Stimulated activated CD8-positive, alpha-beta memory T cell treated with anti-CD3 and anti-CD28 coated beads, Interleukin-15, amount 100 ng/mL, for 48 hours (primary cell): ENCODE results near the gene HNRNPAB.
"Not testable (repeated sequence)": the region's sequence is repeated elsewhere in the genome, so short reads cannot be mapped to it uniquely, and the experiment has no call there.

Experiments used
- DNase-seq, 2 donors: peaks; one replicate each; pipeline ENCODE4 v3.0.0-alpha.2; 2020; ENCODE audit warnings: low read depth in 2 of 2

Gene HNRNPAB

DNA sequence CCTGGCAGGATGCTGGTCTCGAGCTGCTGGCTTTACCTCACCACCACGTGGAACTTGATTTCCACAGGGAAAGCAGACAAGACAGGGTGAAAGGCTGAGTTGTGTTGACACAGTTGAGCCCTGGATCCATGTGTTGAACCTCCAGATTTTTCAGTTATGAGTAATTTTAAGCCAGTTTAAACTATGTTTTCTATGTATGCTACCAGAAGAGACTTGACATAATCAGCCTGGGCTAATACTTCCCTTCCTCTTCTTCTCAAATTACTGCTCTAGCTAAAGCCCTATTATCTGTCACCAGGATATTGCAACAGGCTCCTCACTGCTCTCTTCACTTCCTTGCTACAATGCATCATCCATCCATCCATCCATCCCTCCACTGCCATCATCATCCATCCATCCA lies 40.2 kb downstream of the HNRNPAB start:
- DNase-seq = no peak

- DNase-seq = no peak
Measured at GRCh38 chr5:178245389-178245788, 41.1 kb downstream of the HNRNPAB start.

GRCh38 chr5:178246624-178247279 lies 42.4 kb downstream of the HNRNPAB start:
- DNase-seq = no peak

DNA sequence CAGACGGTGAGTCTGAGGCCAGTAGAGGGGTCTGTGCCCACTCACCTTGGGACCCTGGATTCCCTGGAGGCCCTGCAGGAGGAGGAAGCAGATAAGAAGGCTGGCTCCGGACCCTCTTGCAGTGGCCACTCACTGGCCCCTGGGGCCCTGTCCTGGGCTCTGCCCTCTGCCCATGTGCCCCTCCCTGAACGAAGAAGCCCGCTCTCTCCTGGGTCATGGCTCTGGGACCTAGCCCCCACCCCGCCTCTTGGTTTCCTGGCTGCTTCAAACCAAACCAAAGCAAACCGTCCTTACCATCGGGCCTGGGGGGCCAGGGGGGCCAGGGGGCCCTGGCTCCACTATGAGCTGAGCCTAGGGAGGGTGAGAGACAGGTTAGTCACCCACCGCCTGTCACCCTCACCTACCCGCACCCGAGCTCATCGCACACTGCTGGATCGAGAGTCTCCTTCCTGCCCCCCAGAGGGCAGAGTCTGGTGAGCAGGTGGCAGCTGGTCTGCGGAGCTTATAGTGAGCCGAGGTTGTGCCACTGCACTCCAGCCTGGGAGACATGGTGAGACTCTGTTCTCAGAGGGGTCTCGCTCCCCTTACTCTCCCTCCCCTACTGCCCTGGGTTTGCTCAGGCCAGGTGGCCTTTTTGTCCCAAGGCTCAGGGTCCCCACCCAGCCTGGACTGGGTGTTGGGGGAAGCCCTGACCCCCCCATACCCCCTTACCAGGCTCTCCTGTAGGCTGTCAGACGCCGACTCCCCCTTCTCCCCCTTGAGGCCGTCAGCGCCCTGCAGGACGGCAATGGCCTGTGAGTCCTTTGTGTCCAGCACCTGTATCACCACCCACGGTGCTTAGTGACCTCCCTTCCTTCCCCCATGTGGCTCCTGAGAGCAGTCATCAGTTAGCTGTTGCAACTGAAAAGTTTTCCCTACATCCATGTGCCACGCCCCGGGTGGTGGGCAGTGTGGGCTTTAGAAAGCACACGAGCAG lies 43.4 kb downstream of the HNRNPAB start:
- peak in 1 of 2 donors; percentile 8 for DNase-seq

GRCh38 chr5:178248750-178249149 lies 44.4 kb downstream of the HNRNPAB start:
- DNase-seq = no peak

GRCh38 chr5:178249191-178249989 lies 45.1 kb downstream of the HNRNPAB start:
- no peak for DNase-seq

DNA sequence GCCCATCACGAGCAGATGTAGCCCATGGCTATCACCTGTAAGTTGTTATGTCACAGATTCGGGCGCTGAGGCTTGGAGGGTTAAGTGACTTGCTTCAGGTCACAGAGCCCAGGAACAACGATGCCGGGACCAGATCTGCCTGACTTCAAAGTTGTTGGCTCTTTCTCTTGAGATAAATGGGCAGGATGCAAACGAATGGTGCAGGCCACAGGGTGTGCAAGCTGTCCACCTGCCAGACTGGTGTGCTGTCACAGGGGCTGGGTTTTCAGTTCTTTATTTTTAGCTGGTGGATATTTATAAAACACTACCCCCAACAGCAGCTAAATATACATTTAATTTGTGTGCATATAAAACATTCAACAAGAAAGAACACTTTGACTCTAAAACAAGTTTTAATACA lies 45.9 kb downstream of the HNRNPAB start:
- no peak for DNase-seq

DNA sequence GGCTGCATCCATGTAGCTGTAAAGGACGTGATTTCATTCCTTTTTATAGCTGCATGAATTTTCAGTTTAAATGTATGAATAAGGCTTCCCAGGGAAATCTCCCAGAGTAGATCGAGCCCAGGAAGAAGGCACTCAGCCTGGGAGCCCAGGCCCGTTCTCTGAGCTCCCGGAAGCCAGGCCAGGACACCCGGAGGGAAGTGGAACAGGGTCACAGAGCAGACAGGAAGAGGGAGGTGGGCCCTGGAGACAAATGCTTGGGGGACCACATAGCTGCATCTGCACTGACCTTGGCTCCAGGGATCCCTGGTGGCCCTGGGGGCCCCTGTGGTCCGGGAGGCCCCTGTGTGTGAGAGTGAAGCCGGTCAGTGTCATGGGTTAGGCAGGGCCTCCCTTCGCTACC lies 47.9 kb downstream of the HNRNPAB start:
- no peak for DNase-seq

GRCh38 chr5:178253632-178254031 lies 49.3 kb downstream of the HNRNPAB start:
- DNase-seq = not testable (repeated sequence)

DNA sequence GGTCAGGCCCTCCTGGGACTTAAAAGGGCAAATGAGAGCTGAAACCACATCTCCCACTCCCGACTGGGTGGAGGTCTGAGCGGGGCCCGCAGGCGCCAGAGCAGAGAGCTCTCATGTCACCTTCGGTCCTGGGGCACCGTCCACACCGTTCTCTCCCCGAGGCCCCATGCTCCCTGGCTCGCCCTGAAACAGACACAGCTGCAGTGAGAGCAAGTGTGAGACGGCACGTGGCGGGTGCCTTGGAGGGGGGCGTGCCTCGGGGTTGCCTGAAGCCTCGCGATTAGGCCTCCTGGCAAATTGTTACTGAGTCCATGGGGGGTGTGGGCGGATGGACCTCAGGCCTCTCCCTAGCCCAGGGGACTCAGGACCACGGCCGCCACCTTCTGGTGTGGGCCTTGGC lies 52.4 kb downstream of the HNRNPAB start:
- no peak for DNase-seq

GRCh38 chr5:178257650-178258049 lies 53.3 kb downstream of the HNRNPAB start:
- no peak for DNase-seq

DNA sequence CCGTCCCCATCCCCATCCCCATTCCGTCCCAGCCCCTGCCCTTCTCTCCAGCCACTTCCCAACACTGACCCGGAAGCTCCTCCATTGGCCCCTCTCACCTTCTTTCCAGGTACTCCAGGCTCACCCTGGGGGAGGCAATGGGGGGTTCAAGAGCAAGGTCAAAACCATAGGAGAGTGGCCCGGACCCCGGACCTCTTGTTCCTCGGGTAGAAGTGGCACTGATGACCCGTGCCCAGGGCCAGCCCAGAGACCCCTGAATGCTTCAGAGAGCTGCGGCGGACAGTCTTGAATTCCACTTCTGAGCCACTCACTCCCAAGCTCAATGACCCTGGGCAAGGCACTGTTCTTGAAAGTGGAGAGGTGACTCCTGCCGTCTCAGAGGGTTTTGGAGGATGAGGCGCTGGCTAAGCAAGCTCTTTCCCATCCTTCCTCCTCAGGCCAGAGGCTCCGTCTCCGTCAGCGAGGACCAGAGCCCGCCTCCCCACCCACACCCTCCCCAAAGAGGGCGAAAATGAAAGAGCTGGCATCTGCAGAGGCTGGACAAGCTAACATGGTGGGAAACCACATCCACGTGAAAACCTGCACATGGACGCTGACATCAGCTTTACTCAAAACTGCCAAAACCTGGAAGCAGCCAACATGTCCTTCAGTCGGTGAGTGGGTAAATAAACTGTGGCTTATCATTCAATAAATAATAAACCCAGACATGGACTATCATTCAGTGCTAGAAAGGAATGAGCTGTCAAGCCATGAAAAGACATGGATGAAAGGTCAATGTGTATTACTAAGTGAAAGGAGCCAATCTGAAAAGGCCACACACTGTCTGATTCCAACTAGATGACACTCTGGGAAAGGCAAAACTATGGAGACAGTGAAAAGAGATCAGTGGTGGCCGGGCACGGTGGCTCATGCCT lies 55.5 kb downstream of the HNRNPAB start:
- DNase-seq = no peak
